Gastroesophageal sphincter (tissue), 3 donors: ENCODE data around the gene GCC1.

Source experiments
- CTCF ChIP-seq, 4 experiments: fragments of 200-600 bp in 2 of 4; fragments of 450-650 bp in 2 of 4; sonication (generic) in 1 of 4; IDR thresholded peaks; one replicate each; pipeline ENCODE4 v1.5.1; 2017 to 2019; ENCODE audit warnings: antibody characterized with exemption in 4 of 4, mild to moderate bottlenecking in 2 of 4, moderate library complexity in 2 of 4
- EP300 ChIP-seq: sonication (generic); formaldehyde crosslinking; IDR thresholded peaks from one replicate; pipeline ENCODE4 v1.6.1; 2017; ENCODE audit warnings: antibody characterized with exemption, mild to moderate bottlenecking
- POLR2A ChIP-seq, 2 donors: fragments of 450-650 bp; IDR thresholded peaks; one replicate each; pipeline ENCODE4 v1.6.1; 2017; ENCODE audit warnings: antibody characterized with exemption in 2 of 2, mild to moderate bottlenecking in 2 of 2, moderate library complexity in 1 of 2
- POLR2AphosphoS5 ChIP-seq: sonication (generic); formaldehyde crosslinking; IDR thresholded peaks from one replicate; pipeline ENCODE4 v1.6.1; 2017; ENCODE audit warnings: antibody characterized with exemption

DNA sequence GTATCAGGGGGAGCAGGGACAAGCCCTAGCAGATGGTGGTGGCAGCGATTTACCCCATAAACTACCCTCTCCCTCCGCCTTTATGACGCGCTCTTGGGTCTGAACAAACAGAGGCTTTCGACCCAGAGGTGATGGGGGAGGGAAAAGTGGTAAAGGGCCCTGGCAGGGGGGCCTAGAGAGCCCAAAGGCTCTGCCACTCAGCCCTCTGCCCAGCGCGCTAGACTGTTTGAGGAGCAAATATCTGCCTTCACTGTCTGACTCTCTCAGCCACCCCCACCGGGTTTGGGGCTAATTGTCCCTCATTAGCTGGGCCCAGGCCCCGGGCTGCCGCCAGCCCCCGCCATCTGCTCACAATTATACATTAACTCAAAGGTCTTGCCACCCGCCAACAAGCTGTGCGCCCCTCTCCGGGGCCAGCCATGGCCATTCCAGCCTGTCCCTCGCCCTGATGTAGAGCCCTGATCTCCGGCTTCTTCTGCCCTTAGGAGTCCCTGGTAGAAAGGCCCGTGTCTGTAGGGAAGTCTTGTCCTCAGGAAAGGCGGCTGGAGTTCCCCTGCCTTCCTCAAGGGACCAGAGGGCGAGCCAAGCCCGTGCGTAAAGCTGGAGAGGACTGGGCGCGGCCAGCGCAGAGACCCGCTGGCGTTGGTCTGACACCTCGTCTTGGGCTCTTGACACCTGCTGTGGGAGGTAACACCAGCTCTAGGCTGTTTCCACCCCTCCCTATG lies 34.4 kb upstream of the GCC1 start:
- TF ChIP-seq POLR2AphosphoS5 (no peak), CTCF (IDR thresholded peaks at IDR 0.05) (no peak), POLR2A (IDR thresholded peaks at IDR 0.05) (no peak), EP300 (no peak)
